HL-60 (cell line): ENCODE measurements around the gene ZSCAN2.

Experiments used
- GABPA ChIP-seq: IDR thresholded peaks from 2 replicates; pipeline ENCODE4 v1.6.1; 2012; ENCODE audit warnings: low read depth
- POLR2AphosphoS5 ChIP-seq: IDR thresholded peaks from 2 replicates; pipeline ENCODE4 v1.6.1; 2012; ENCODE audit warnings: low read depth

- TF ChIP-seq GABPA, result no peak
- no peak for TF ChIP-seq POLR2AphosphoS5
Observed at GRCh38 chr15:84657748-84658079, 56.9 kb downstream of the ZSCAN2 start.
